SU-DHL-6 (cell line): Measurements from ENCODE around the gene TMEM42.

ENCODE experiments used
- CTCF ChIP-seq: fragments of 200-600 bp; sonication (generic); IDR thresholded peaks from one replicate; pipeline ENCODE4 v1.5.1; 2017; ENCODE audit warnings: antibody characterized with exemption, mild to moderate bottlenecking, low read length, moderate library complexity; ENCODE audit not compliant: insufficient read depth, poor library complexity, severe bottlenecking
- EZH2phosphoT487 ChIP-seq: fragments of 200-600 bp; sonication (generic), shearing (Covaris generic); conservative IDR thresholded peaks from 2 replicates; pipeline ENCODE4 v1.6.1; 2018; ENCODE audit warnings: mild to moderate bottlenecking, antibody characterized with exemption, low read length, moderate library complexity, mixed read lengths

GRCh38 chr3:44825264-44825925, 36.3 kb upstream of the TMEM42 start:
- TF ChIP-seq CTCF (no peak), EZH2phosphoT487 (no peak)
